ENCODE measurements around the gene MIX23. TPM values are rescaled to one million over a fixed set of nuclear protein-coding genes. Genes with fewer than 3 reads are reported as not detected.

MIX23 gene
- total RNA-seq, 1 experiment from 2014 or later, result 85.2 TPM

DNA sequence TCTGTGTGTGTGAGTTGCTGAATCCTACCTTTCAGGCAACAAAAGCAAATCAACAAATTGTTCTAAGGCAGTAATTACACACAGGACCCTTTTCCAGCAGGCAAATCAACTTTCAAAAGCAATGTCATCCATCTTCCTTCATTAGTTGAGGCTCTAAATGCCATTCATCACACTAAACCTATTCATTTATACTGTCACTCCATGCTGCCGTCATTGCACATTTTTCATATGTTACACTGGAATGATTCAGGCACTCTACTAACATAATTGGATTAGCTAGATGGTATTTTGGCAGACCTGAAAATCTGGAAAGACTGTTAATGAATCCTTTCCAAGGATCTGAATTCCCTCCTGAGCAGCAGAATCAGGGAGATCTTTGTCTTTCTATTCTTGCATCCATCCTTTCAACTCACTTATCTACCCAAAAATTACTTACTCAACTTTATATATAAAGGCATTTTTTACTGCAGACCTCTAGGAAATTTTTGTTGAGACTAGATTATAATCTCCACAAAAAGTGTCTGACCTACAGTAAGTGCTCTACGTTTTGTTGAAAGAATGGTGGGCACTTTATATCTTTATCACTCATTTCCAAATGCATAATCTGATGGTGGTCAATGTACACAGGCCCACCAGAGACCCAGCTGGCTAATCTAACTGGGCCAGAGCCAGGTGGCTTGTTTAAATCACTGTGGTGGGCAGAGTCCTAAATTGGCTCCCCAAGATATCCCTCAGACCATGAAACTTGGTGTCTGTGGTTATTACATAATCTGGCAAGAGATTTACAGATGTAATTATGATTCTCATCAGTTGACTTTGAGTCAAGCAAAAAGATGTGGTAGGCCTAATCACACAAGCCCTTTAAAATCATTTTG is 25.0 kb downstream of the MIX23 start:
- Histone ChIP-seq H3K4me1 (peaks cover 15% of the 10 kb centered on the region), H3K36me3 (ENCODE audit: control insufficient read depth, insufficient read depth, low read length) (peaks cover 3% of the 10 kb centered on the region), H3K4me3 (ENCODE audit: low read depth, low read length) (no peak overlapping the region), H3K27me3 (replicated peaks; ENCODE audit: control insufficient read depth, insufficient read depth, low read length) (no peaks in the 10 kb centered on the region), H3K9me3 (no peaks in the 10 kb centered on the region)
- TF ChIP-seq, protein P1, sequence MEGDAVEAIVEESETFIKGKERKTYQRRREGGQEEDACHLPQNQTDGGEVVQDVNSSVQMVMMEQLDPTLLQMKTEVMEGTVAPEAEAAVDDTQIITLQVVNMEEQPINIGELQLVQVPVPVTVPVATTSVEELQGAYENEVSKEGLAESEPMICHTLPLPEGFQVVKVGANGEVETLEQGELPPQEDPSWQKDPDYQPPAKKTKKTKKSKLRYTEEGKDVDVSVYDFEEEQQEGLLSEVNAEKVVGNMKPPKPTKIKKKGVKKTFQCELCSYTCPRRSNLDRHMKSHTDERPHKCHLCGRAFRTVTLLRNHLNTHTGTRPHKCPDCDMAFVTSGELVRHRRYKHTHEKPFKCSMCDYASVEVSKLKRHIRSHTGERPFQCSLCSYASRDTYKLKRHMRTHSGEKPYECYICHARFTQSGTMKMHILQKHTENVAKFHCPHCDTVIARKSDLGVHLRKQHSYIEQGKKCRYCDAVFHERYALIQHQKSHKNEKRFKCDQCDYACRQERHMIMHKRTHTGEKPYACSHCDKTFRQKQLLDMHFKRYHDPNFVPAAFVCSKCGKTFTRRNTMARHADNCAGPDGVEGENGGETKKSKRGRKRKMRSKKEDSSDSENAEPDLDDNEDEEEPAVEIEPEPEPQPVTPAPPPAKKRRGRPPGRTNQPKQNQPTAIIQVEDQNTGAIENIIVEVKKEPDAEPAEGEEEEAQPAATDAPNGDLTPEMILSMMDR (IDR thresholded peaks at IDR 0.05; ENCODE audit: insufficient read depth in 1 of 2, low read depth in 1 of 2, low read length in 1 of 2, severe bottlenecking in 1 of 2, unreplicated experiment in 1 of 2), result no peak
- CTCF ChIA-PET, result interaction anchor here (2.5 kb wide), 1 partner anchor 52 kb away, joined by 28 read pairs; no protein-coding TSS in a partner anchor
- Mint-ChIP-seq H3K9me3 (ENCODE audit: unreplicated experiment) (no peaks in the 10 kb centered on the region), H3K36me3 (ENCODE audit: insufficient read depth, unreplicated experiment) (peaks cover 47% of the 10 kb centered on the region), H3K27me3 (ENCODE audit: insufficient read depth, unreplicated experiment) (no peaks in the 10 kb centered on the region), H3K4me1 (ENCODE audit: low read depth, unreplicated experiment) (peaks cover 6% of the 10 kb centered on the region), H3K27ac (ENCODE audit: unreplicated experiment) (no peak overlapping the region), H3K4me3 (ENCODE audit: unreplicated experiment) (no peak overlapping the region)
- intact Hi-C loops (cut with micrococcal nuclease; ENCODE audit: unreplicated experiment), result loop anchor here (2.0 to 5.0 kb wide), 2 partner anchors 91 to 256 kb away; no protein-coding TSS in a partner anchor
- POLR2A ChIA-PET, result no interaction called here
- no TSS peak for BruUV-seq (replicated peaks)
- no peak for DNase-seq

GRCh38 chr3:122356402-122356801 is 26.6 kb downstream of the MIX23 start:
- TF ChIP-seq, protein P1 (IDR thresholded peaks at IDR 0.05; ENCODE audit: insufficient read depth in 1 of 2, low read depth in 1 of 2, low read length in 1 of 2, severe bottlenecking in 1 of 2, unreplicated experiment in 1 of 2), result peak; percentile 31 to 52
- BruUV-seq (replicated peaks), result no TSS peak
- Mint-ChIP-seq H3K4me3 (ENCODE audit: unreplicated experiment) (no peak overlapping the region), H3K9me3 (ENCODE audit: unreplicated experiment) (no peaks in the 10 kb centered on the region), H3K4me1 (ENCODE audit: low read depth, unreplicated experiment) (no peaks in the 10 kb centered on the region), H3K27ac (ENCODE audit: unreplicated experiment) (no peak overlapping the region), H3K36me3 (ENCODE audit: insufficient read depth, unreplicated experiment) (peaks cover 38% of the 10 kb centered on the region), H3K27me3 (ENCODE audit: insufficient read depth, unreplicated experiment) (no peaks in the 10 kb centered on the region)
- DNase-seq, result peak; percentile 50 to 56
- ChIA-PET POLR2A (no interaction called here), CTCF (interaction anchor here (2.5 kb wide), 1 partner anchor 50 kb away, joined by 28 read pairs; no protein-coding TSS in a partner anchor)
- H3K36me3 ChIP-seq (ENCODE audit: control insufficient read depth, insufficient read depth, low read length), result peaks cover 3% of the 10 kb centered on the region
- no peaks in the 10 kb centered on the region for H3K27me3 ChIP-seq (replicated peaks; ENCODE audit: control insufficient read depth, insufficient read depth, low read length)
- H3K4me3 ChIP-seq (ENCODE audit: low read depth, low read length), result no peak overlapping the region
- no peaks in the 10 kb centered on the region for H3K9me3 ChIP-seq
- H3K4me1 ChIP-seq, result 0 out of 2 replicates have a peak, but pooled peaks cover under 1% of the 10 kb centered on the region
- intact Hi-C loops (cut with micrococcal nuclease; ENCODE audit: unreplicated experiment), result loop anchor here (1.0 to 5.0 kb wide), 4 partner anchors 50 to 810 kb away; no protein-coding TSS in a partner anchor

- CTCF ChIA-PET, result interaction anchor here (2.5 kb wide), 1 partner anchor 49 kb away, joined by 28 read pairs; no protein-coding TSS in a partner anchor
- no peak overlapping the region for H3K4me3 Mint-ChIP-seq (ENCODE audit: unreplicated experiment)
- POLR2A ChIA-PET, result no interaction called here
- H3K9me3 Mint-ChIP-seq (ENCODE audit: unreplicated experiment), result no peaks in the 10 kb centered on the region
- BruUV-seq (replicated peaks), result no TSS peak
- TF ChIP-seq, protein P1 (IDR thresholded peaks at IDR 0.05; ENCODE audit: insufficient read depth in 1 of 2, low read depth in 1 of 2, low read length in 1 of 2, severe bottlenecking in 1 of 2, unreplicated experiment in 1 of 2), result no peak
- H3K9me3 ChIP-seq, result no peaks in the 10 kb centered on the region
- no peaks in the 10 kb centered on the region for H3K27me3 ChIP-seq (replicated peaks; ENCODE audit: control insufficient read depth, insufficient read depth, low read length)
- no peaks in the 10 kb centered on the region for H3K27me3 Mint-ChIP-seq (ENCODE audit: insufficient read depth, unreplicated experiment)
- intact Hi-C loops (cut with micrococcal nuclease; ENCODE audit: unreplicated experiment), result loop anchor here (1.0 to 5.0 kb wide), 4 partner anchors 49 to 809 kb away; no protein-coding TSS in a partner anchor
- DNase-seq, result no peak
- no peaks in the 10 kb centered on the region for H3K4me1 ChIP-seq
- H3K36me3 ChIP-seq (ENCODE audit: control insufficient read depth, insufficient read depth, low read length), result peaks cover 3% of the 10 kb centered on the region
- H3K36me3 Mint-ChIP-seq (ENCODE audit: insufficient read depth, unreplicated experiment), result peaks cover 38% of the 10 kb centered on the region
- H3K27ac Mint-ChIP-seq (ENCODE audit: unreplicated experiment), result no peak overlapping the region
- H3K4me1 Mint-ChIP-seq (ENCODE audit: low read depth, unreplicated experiment), result no peaks in the 10 kb centered on the region
- H3K4me3 ChIP-seq (ENCODE audit: low read depth, low read length), result no peak overlapping the region
Measured at GRCh38 chr3:122355612-122356011, 27.4 kb downstream of the MIX23 start.

All from Caco-2 (cell line).